GM19324 (cell line): ENCODE measurements around the gene PLA2G2D.

Experiments used
- ATAC-seq: cut with Tn5 transposase; IDR thresholded peaks from one replicate; pipeline ENCODE4 v1.9.1; 2021; ENCODE audit warnings: mild to moderate bottlenecking, moderate library complexity; ENCODE audit not compliant: unreplicated experiment, low FRiP score

Gene PLA2G2D

GRCh38 chr1:20093303-20093702, 26.0 kb downstream of the PLA2G2D start:
- ATAC-seq: no peak

GRCh38 chr1:20090641-20091040, 28.7 kb downstream of the PLA2G2D start:
- no peak for ATAC-seq

DNA sequence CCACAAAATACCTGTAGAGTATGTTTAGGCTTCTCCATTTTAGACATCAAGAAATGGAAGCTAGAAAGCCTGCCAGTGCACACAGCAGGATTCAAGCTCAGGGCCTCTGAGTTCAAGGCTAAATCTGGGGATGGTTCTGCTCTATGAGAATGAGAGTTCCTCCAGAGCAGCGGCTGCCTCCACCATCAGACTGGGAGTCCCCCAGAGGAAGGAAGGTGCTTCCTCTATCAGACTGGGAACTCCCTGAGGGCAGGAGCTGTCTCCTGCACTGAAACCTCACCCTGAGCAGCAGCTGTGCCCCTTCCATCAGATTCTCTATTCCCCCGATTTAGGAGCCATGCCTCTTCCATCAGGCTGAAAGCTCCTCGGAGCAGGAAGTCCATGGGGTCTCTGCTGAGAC, 29.2 kb downstream of the PLA2G2D start:
- no peak for ATAC-seq

DNA sequence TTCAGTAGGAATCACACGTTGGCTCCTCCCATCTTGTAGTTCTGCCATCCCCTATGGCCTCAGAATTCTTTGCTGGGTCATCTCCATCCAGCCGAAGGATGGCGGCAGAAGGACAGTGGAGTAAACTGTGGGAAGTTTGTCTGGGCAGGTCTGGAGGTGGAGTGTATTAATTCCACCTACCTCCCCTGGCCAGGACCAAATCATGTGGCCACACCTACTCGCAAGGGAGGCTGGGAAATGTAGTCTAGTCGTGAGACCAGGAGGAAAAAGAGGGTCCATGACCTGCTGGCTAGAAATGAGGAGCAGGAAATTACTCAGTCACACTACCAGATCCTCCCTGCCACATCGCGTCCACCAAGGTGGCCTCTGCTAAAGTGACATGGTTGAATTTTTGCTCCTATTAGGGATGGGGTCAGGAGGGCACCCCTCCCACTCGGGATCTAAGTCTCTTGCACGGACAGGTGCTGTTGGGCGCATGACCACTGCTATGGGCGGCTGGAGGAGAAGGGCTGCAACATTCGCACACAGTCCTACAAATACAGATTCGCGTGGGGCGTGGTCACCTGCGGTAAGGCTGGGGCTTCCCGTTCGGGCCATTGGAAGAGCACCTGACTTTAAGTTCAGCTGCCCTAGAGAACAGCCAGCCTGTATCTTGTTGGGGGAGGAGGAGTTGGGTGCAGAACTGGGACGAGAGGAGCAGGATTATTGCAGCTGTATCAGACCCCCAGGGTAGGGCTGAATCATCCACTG, 29.8 kb downstream of the PLA2G2D start:
- no peak for ATAC-seq

DNA sequence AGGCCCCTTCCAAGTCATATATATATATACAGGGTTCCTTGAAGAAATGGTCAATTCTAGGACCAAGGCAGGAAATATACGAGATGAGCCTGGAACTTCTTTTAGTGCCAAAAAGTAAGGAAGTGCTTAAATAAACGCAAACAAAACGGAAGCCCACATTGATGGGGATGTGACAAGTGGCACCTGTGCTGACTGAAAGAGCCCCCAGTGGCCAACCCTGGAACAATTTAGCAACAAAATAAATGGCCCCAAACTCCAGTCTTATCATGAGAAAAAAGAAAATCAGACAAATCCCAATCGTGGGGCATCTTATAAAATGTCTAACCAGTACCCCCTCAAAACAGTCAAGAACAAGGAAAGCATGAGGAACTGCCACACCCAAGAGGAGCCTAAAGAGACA, 31.7 kb downstream of the PLA2G2D start:
- no peak for ATAC-seq

DNA sequence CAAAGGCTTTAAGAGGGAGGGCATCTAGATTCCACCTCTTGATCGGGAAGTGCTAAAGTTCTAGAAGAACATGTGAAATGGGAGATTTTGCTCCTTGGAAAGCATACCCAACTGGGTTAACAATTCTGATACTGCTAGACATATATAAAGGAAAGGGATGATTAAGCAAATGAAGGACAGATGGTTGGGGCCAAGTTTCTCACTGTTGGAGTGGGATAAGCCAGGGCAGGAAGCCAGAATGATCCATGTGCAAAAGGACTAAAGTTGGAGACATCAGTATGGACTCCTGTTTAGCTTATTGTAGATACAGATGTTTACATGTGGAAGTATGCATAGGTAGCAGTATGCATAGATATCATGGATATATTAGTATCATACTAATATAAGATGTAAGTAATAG, 32.5 kb downstream of the PLA2G2D start:
- ATAC-seq: no peak

GRCh38 chr1:20083178-20083944, 36.0 kb downstream of the PLA2G2D start:
- no peak for ATAC-seq

DNA sequence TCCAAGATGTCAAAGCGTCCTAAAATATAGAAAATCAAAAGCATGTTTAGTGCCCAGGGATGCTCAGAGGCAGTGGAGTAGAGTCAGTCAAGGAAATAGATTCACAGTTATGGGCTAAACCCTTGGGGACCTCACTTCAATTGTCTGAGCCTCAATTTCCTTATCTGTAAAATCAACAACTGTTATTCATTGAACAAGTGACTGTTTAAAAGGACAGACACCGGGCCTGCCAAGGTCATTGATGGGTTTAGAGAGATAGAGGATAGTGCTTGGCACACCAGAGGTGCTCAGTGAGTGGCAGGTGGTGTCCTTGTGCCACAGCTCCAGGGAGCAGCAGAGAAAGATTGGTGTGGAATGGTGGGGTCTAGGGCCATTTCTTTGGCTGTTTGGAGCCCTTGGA, 36.6 kb downstream of the PLA2G2D start:
- no peak for ATAC-seq

DNA sequence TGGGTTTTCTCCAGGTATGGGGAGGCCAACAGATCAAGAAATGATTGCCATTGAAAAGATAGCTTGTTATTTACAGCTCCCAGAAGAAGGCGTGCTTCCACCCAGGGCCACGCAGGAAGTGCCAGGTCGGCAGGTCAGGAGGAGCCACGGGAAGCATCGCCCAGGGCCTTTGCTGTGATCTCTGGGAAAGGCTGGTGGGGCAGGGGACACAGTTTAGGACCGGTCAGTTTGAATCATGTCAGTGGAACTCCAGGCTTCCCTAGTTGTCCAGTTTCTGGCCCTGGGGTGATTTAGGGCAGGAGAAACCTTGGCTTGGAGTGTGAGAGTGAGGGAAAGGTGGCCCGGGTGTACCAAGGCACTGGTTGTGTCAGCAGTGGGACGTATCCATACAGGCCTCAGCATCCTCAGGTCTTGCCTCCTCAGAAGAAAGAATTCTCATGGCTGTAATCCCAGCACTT, 38.0 kb downstream of the PLA2G2D start:
- no peak for ATAC-seq

GRCh38 chr1:20080441-20081352, 38.6 kb downstream of the PLA2G2D start:
- ATAC-seq: no peak

- no peak for ATAC-seq
These were observed 39.6 kb downstream of the PLA2G2D start for GRCh38 chr1:20079661-20080305.

DNA sequence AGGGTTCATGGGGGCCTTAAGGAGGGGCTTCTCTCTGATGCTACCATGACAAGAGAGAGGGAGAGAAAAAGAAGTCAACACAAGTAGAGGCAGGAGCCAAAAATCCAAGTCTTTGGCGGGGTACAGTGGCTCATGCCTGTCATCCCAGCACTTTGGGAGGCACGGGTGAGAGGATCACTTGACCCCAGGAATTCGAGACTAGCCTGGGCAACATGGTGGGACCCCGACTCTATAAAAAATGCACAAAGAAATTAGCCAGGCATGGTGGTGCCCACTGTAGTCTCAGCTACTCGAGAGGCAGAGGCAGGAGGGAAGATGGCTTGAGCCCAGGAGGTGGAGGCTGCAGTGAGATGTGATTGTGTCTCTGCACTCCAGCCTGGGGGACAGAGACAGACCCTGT, 40.6 kb downstream of the PLA2G2D start:
- no peak for ATAC-seq

DNA sequence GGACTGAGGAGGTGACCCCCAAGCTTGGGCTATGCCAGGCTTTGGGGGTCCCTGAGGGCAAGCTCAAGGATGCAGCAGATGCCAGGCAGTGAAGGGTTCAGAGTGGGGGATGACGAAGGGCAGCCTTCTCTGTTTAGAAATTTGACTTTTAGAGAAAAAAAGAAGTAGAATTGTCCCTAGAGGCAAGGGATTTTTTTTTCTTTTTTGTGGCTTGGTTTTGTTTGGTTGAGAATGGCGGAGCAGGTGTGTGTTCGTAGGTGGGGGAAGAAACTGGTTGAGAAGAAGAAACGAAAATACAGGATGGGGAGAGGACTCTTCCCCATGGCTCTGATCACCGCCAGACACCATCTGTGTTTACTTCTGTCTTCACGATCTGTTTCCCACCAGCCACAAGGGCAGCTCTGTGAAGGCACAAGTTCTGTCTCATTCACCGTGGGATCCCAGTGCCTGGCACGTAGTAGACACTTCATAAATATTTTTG, 41.1 kb downstream of the PLA2G2D start:
- ATAC-seq: no peak

DNA sequence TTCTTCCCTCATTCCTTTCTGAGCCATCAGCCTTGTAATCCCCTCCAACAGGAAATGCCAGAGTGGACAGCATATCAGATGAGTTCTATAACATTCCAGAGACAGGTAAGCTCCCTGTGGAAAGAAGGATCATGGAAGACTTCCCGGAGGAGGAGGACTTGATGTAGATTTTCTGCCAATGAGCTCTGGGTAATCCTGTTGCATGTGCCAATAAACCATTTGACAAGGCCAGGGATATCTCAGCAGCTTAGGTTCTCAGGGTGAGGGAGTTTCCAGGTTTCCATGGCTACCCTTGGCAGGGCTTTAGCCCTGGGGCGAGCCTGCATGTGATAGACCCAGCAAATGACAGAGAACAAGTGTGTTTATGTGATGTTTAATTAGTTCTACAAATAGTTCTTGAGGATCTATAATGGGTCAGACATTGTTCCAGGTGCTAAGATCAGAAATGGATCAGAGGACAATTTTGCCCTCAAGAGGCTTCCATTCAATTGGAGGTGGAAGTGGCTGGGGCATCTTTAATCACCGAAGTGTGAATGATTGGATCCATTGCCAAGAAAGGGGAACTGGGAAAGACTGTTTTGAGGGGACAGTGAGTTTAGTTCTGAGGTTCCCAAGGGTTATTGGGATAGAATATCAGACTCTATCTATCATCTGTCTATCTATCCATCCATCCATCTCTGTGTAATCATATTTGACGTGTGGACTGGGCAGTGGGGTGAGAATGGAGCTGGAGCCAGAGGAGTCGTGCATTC, 42.5 kb downstream of the PLA2G2D start:
- no peak for ATAC-seq

- ATAC-seq: no peak
These were observed 43.1 kb downstream of the PLA2G2D start for GRCh38 chr1:20076223-20076622.

- no peak for ATAC-seq
These were observed 44.0 kb downstream of the PLA2G2D start for GRCh38 chr1:20075345-20075744.

DNA sequence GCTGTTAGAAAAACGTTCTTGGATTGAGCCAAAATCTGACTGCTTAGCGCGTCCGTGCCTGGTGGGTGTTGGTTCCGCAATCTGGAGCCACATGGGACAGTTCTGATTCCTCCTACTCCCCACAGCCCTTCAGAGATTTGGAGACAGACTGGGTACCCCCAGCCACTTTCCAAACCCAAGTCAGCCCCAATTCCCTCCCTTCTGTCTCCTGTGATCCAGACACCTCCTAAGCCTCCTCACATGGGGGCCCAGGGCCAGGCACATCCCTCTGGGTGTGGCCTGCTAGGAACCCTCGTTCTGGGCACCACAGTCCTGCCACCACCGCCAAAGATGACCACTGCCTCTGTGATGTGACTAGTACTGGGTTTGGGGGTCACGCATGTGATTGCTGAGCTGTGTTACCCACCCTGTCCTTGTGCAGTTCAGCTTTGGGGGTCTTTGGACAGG, 44.6 kb downstream of the PLA2G2D start:
- ATAC-seq: no peak

- ATAC-seq: no peak
These were observed 45.1 kb downstream of the PLA2G2D start for GRCh38 chr1:20074055-20074724.

DNA sequence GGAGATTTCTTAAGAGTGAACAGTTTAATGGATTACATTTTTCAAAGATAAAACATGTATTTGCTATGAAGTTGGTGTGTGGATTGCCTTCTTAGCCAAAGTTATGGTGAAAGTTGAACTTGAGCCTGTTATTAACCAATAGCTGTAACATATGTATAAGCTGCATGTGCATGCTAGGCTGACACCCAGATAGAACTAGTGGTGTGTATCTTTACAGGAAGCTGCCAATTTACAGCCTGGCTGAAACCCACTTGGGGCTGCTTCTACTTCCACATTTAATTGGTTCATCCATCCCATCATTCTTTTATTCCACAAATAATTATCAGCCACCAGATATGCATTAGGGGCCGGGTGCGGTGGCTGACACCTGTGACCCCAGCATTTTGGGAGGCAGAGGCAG, 46.1 kb downstream of the PLA2G2D start:
- no peak for ATAC-seq
